ENCODE results near the gene LINC00305. TPM values are rescaled to one million over a fixed set of nuclear protein-coding genes. Genes with fewer than 3 reads are reported as not detected.

Gene LINC00305
- total and polyA plus RNA-seq, 2 donors (not counting 3 experiments of a cell fraction or from before 2014, with no cell fraction given), result not detected

GRCh38 chr18:64131314-64131713 is 17.6 kb downstream of the LINC00305 start:
- TF ChIP-seq GATA2 (IDR thresholded peaks at IDR 0.05; ENCODE audit: insufficient read depth, insufficient read length, low read depth, low read length), result no peak
- no peak for TF ChIP-seq MAX (IDR thresholded peaks at IDR 0.05; ENCODE audit: insufficient read depth, insufficient read length)
- no peak for TF ChIP-seq CTCF (IDR thresholded peaks at IDR 0.05; ENCODE audit: extremely low read depth in 1 of 2, insufficient read depth in 1 of 2, low read depth in 1 of 2, low read length in 2 of 2)
- TF ChIP-seq MYC (IDR thresholded peaks at IDR 0.05; ENCODE audit: low read depth, low read length), result no peak
- no peak for TF ChIP-seq POLR2A (IDR thresholded peaks at IDR 0.05; ENCODE audit: low read depth, low read length)
- no peak for TF ChIP-seq EZH2 (IDR thresholded peaks at IDR 0.05; ENCODE audit: borderline replicate concordance, low read depth, low read length, severe bottlenecking)
- no peak for TF ChIP-seq JUN (IDR thresholded peaks at IDR 0.05; ENCODE audit: borderline replicate concordance, insufficient read depth, insufficient read length, low read depth)
- no peak for TF ChIP-seq POLR2AphosphoS5 (IDR thresholded peaks at IDR 0.05; ENCODE audit: insufficient read depth, low read depth, low read length)
- TF ChIP-seq FOS (IDR thresholded peaks at IDR 0.05; ENCODE audit: borderline replicate concordance, insufficient read depth, low read length), result no peak
- H3K36me3 ChIP-seq (ENCODE audit: control insufficient read depth in 2 of 2, extremely low read depth in 1 of 2, insufficient read depth in 2 of 2, low read length in 2 of 2), result no peaks in the 10 kb centered on the region
- no peak overlapping the region for H2AFZ ChIP-seq (ENCODE audit: low read depth, low read length)
- intact Hi-C loops (cut with micrococcal nuclease), result loop anchor here (10.0 kb wide), 1 partner anchor 63 kb away; no protein-coding TSS in a partner anchor
- ChIA-PET CTCF (no interaction called here), POLR2A (no interaction called here)
- H3K4me1 ChIP-seq (ENCODE audit: control insufficient read depth, extremely low read depth, insufficient read depth, low read length), result no peaks in the 10 kb centered on the region
- no peaks in the 10 kb centered on the region for H3K9me1 ChIP-seq (replicated peaks; ENCODE audit: control insufficient read depth, extremely low read depth, insufficient read depth, low read length)
- DNase-seq (ENCODE audit: low read depth, low spot score) (no peak), FAIRE-seq (no peak)
- no peak overlapping the region for H3K9ac ChIP-seq (replicated peaks; ENCODE audit: extremely low read depth, insufficient read depth, low read length)
- H3K27me3 ChIP-seq (ENCODE audit: control insufficient read depth in 2 of 2, insufficient read depth in 2 of 2, low read length in 2 of 2), result no peaks in the 10 kb centered on the region
- no peak overlapping the region for H3K4me3 ChIP-seq (replicated peaks in 1 of 3; ENCODE audit: insufficient read depth in 1 of 3, low read depth in 1 of 3, low read length in 3 of 3)
- H3K27ac ChIP-seq (ENCODE audit: insufficient read depth, low read depth, low read length), result no peak overlapping the region
- H4K20me1 ChIP-seq (replicated peaks; ENCODE audit: control insufficient read depth, extremely low read depth, insufficient read depth, low read length), result no peaks in the 10 kb centered on the region
- H3K4me2 ChIP-seq (ENCODE audit: insufficient read depth, low read length), result no peak overlapping the region
- no peaks in the 10 kb centered on the region for H3K79me2 ChIP-seq (ENCODE audit: control insufficient read depth, insufficient read depth, low read length)
- no TSS peak for BruUV-seq (replicated peaks)
- H3K9me3 ChIP-seq (replicated peaks; ENCODE audit: control insufficient read depth, insufficient read depth, low read length), result no peaks in the 10 kb centered on the region
- dilution Hi-C loops (cut with MboI; ENCODE audit: extremely low pct_ligation_motif_present, low sequenced_read_pairs), result no loop called here

Measured in endothelial cell of umbilical vein (primary cell).